Nephron (organoid): Measurements from ENCODE around the gene LGR6.

ENCODE experiments used
- H3K27ac Mint-ChIP-seq, 3 experiments: 2 replicates each; pipeline ENCODE4 v1.8.0; 2020; ENCODE audit warnings: mixed read lengths in 3 of 3, mild to moderate bottlenecking in 2 of 3, moderate library complexity in 1 of 3
- H3K27me3 Mint-ChIP-seq: 2 replicates; pipeline ENCODE4 v1.8.0; 2021; ENCODE audit warnings: low read depth, mild to moderate bottlenecking, moderate library complexity, mixed read lengths
- H3K36me3 Mint-ChIP-seq: 2 replicates; pipeline ENCODE4 v1.8.0; 2020; ENCODE audit warnings: low read depth, mixed read lengths
- H3K4me1 Mint-ChIP-seq: 2 replicates; pipeline ENCODE4 v1.8.0; 2020; ENCODE audit warnings: mixed read lengths
- H3K4me3 Mint-ChIP-seq, 3 experiments: 2 replicates each; pipeline ENCODE4 v1.8.0; 2020; ENCODE audit warnings: mild to moderate bottlenecking in 3 of 3, mixed read lengths in 3 of 3, moderate library complexity in 2 of 3
- H3K9me3 Mint-ChIP-seq: 2 replicates; pipeline ENCODE4 v1.8.0; 2020; ENCODE audit warnings: mixed read lengths
- TF ChIP-seq, protein P1 (sequence below), 3 experiments: fragments of 200-600 bp; sonication (generic); IDR thresholded peaks; one replicate each; pipeline ENCODE4 v1.5.0; 2021; ENCODE audit warnings: antibody characterized with exemption in 3 of 3; ENCODE audit not compliant: unreplicated experiment in 3 of 3

Gene LGR6

DNA sequence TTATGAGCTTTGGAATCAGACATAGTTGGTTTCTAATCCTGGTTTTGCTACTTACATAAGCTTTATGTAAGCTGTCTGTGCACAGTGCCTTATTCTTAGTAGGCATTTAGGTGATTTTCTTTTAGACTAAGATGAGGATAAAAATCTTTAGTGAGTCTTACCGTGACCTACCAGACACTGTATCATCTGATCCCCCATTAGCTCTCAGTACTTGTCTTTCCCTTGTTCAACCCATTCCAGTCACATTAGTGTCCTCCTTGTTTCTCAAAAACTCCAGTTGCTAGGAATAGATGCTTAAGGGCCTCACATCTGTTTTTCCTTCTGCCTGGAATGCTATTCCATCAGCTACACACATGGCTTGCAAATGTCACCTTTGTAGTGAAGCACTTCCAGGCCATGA is 173.7 kb downstream of the LGR6 start:
- no peaks in the 10 kb centered on the region for H3K9me3 Mint-ChIP-seq
- no peak overlapping the region for H3K27ac Mint-ChIP-seq
- H3K4me1 Mint-ChIP-seq, result no peaks in the 10 kb centered on the region
- TF ChIP-seq, protein P1, sequence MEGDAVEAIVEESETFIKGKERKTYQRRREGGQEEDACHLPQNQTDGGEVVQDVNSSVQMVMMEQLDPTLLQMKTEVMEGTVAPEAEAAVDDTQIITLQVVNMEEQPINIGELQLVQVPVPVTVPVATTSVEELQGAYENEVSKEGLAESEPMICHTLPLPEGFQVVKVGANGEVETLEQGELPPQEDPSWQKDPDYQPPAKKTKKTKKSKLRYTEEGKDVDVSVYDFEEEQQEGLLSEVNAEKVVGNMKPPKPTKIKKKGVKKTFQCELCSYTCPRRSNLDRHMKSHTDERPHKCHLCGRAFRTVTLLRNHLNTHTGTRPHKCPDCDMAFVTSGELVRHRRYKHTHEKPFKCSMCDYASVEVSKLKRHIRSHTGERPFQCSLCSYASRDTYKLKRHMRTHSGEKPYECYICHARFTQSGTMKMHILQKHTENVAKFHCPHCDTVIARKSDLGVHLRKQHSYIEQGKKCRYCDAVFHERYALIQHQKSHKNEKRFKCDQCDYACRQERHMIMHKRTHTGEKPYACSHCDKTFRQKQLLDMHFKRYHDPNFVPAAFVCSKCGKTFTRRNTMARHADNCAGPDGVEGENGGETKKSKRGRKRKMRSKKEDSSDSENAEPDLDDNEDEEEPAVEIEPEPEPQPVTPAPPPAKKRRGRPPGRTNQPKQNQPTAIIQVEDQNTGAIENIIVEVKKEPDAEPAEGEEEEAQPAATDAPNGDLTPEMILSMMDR (IDR thresholded peaks at IDR 0.05; ENCODE audit: unreplicated experiment in 3 of 3), result no peak
- H3K27me3 Mint-ChIP-seq, result no peaks in the 10 kb centered on the region
- no peaks in the 10 kb centered on the region for H3K36me3 Mint-ChIP-seq
- no peak overlapping the region for H3K4me3 Mint-ChIP-seq
